Measurements from ENCODE around the gene ATP6V1F. TPM values are rescaled to one million over a fixed set of nuclear protein-coding genes. Genes with fewer than 3 reads are reported as not detected.

ATP6V1F gene
- total RNA-seq, 2 experiments from 2014 or later, result 49.6 to 54.3 TPM

- Histone ChIP-seq H3K27me3 (ENCODE audit: control insufficient read depth in 1 of 2, insufficient read depth in 2 of 2, low read length in 2 of 2) (peaks cover 4 to 5% of the 10 kb centered on the region in 2 experiments), H3K36me3 (ENCODE audit: insufficient read depth, low read length) (no peaks in the 10 kb centered on the region), H3K4me1 (ENCODE audit: insufficient read depth, low read length) (peaks cover 18% of the 10 kb centered on the region), H3K4me3 (ENCODE audit: low read length) (no peak overlapping the region), H3K27ac (ENCODE audit: low read depth in 1 of 2, low read length in 2 of 2) (no peak overlapping the region), H3K9me3 (ENCODE audit: control insufficient read depth in 1 of 2, insufficient read depth in 1 of 2, low read length in 2 of 2) (no peaks in the 10 kb centered on the region)
- Mint-ChIP-seq H3K27me3 (no peaks in the 10 kb centered on the region), H3K4me3 (no peak overlapping the region), H3K9me3 (no peaks in the 10 kb centered on the region), H3K27ac (no peak overlapping the region), H3K4me1 (ENCODE audit: low read depth) (peaks cover 6% of the 10 kb centered on the region), H3K36me3 (ENCODE audit: low read depth) (no peaks in the 10 kb centered on the region)
- no peak for DNase-seq
- ATAC-seq (ENCODE audit: poor library complexity), result no peak
- POLR2A ChIA-PET, result no interaction called here
- intact Hi-C loops (cut with DNase I, micrococcal nuclease), result no loop called here
- no peak for TF ChIP-seq CTCF (IDR thresholded peaks at IDR 0.05)
- CTCF ChIA-PET, result no interaction called here
Observed at GRCh38 chr7:128873234-128873633, 10.6 kb downstream of the ATP6V1F start.

DNA sequence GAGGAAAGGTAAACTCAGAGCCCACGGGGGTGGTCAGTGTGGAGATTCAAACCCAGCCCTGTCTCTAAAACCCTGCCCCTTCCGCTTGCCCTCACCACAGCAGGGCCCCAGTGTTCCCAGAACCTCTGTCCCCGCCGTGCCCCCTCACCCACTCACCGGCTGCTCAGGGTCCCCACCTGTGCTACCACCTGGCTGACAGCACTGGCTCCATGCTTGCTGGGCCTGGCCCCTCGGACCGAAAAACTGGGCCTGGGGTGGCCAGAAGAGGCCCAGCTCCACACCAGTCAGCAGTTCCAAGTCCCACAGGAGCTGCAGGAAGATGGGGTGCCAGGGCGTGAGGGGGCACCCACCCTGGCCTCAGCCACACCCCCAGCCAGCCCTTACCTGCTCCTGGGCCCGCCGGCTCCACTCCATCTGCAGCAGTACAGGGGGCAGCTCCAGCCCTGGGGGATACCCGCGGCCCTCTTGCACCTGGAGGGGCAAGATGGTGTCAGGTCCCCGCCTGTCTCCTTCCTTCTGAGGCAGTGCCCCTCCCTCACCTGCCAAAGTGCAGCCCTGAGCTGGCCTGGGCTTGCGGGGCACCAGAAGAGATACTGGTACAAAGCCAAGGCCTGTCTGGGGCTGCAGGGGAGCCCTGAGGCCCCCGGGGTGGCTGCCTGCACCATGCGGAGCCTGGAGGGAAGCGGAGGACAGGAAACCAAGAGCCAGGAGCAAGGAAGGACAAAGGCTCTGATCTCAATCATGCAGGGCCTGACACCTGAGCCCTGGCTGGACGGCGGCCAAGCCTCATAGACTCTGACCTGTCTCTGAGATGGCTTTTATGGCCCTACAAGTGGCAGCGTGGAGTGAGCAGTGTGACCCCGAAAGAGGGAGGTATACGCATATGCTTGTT is 11.7 kb downstream of the ATP6V1F start:
- Mint-ChIP-seq H3K4me3 (no peak overlapping the region), H3K27ac (no peak overlapping the region), H3K36me3 (ENCODE audit: low read depth) (no peaks in the 10 kb centered on the region), H3K27me3 (no peaks in the 10 kb centered on the region), H3K9me3 (no peaks in the 10 kb centered on the region), H3K4me1 (ENCODE audit: low read depth) (peaks cover 6% of the 10 kb centered on the region)
- no peaks in the 10 kb centered on the region for H3K36me3 ChIP-seq (ENCODE audit: insufficient read depth, low read length)
- DNase-seq (no peak), ATAC-seq (ENCODE audit: poor library complexity) (no peak)
- peaks cover 4 to 5% of the 10 kb centered on the region in 2 experiments for H3K27me3 ChIP-seq (ENCODE audit: control insufficient read depth in 1 of 2, insufficient read depth in 2 of 2, low read length in 2 of 2)
- H3K4me1 ChIP-seq (ENCODE audit: insufficient read depth, low read length), result peaks cover 10% of the 10 kb centered on the region
- CTCF ChIA-PET, result interaction anchor here (1.0 kb wide), 1 partner anchor 9 kb away, joined by 3 read pairs; no protein-coding TSS in a partner anchor
- H3K27ac ChIP-seq (ENCODE audit: low read depth in 1 of 2, low read length in 2 of 2), result no peak overlapping the region
- H3K9me3 ChIP-seq (ENCODE audit: control insufficient read depth in 1 of 2, insufficient read depth in 1 of 2, low read length in 2 of 2), result no peaks in the 10 kb centered on the region
- no peak for TF ChIP-seq CTCF (IDR thresholded peaks at IDR 0.05)
- POLR2A ChIA-PET, result no interaction called here
- H3K4me3 ChIP-seq (ENCODE audit: low read length), result no peak overlapping the region
- intact Hi-C loops (cut with DNase I, micrococcal nuclease), result no loop called here

DNA sequence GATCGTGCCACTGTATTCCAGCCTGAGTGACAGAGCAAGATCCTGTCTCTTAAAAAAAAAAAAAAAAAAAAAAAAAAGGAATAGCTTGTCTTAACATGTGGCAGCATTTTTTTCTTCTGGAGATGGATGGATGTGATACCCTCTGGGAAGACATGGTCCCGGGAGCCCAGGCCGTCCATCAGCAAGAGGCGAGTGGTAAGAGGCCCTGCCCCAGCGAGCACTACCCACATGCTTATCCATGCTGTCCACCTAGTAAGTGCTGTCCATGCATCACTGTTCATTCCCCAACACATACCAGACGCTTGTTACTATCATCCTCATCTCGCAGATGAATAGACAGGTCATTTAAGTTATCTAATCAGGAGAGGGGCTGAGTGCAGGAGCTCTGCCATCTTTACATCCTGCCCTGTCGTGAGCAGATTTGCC is 12.9 kb downstream of the ATP6V1F start:
- Histone ChIP-seq H3K27ac (ENCODE audit: low read depth in 1 of 2, low read length in 2 of 2) (no peak overlapping the region), H3K36me3 (ENCODE audit: insufficient read depth, low read length) (no peaks in the 10 kb centered on the region), H3K4me3 (ENCODE audit: low read length) (no peak overlapping the region), H3K9me3 (ENCODE audit: control insufficient read depth in 1 of 2, insufficient read depth in 1 of 2, low read length in 2 of 2) (no peaks in the 10 kb centered on the region), H3K27me3 (ENCODE audit: control insufficient read depth in 1 of 2, insufficient read depth in 2 of 2, low read length in 2 of 2) (peaks cover 2 to 4% of the 10 kb centered on the region in 2 experiments), H3K4me1 (ENCODE audit: insufficient read depth, low read length) (peaks cover 4% of the 10 kb centered on the region)
- Mint-ChIP-seq H3K27ac (no peak overlapping the region), H3K36me3 (ENCODE audit: low read depth) (no peaks in the 10 kb centered on the region), H3K4me1 (ENCODE audit: low read depth) (no peaks in the 10 kb centered on the region), H3K27me3 (no peaks in the 10 kb centered on the region), H3K4me3 (no peak overlapping the region), H3K9me3 (no peaks in the 10 kb centered on the region)
- no peak for TF ChIP-seq CTCF (IDR thresholded peaks at IDR 0.05)
- ChIA-PET POLR2A (no interaction called here), CTCF (no interaction called here)
- no peak for DNase-seq
- no peak for ATAC-seq (ENCODE audit: poor library complexity)
- intact Hi-C loops (cut with DNase I, micrococcal nuclease), result no loop called here
